Liver (tissue), 3 donors: Measurements from ENCODE around the gene PDE1C.

ENCODE experiments used
- CTCF ChIP-seq: fragments of 150-350 bp; IDR thresholded peaks from 2 replicates; pipeline ENCODE4 v1.5.1; 2017; ENCODE audit warnings: improper control_type of control experiment, low read depth, low read length; ENCODE audit not compliant: missing input control
- GABPA ChIP-seq, 2 donors: IDR thresholded peaks in 1 of 2; conservative IDR thresholded peaks in 1 of 2; 2 replicates each; pipeline ENCODE4 v1.6.1; 2016; ENCODE audit warnings: antibody characterized with exemption in 2 of 2, mild to moderate bottlenecking in 1 of 2, moderate library complexity in 1 of 2
- donor health status: healthy.
- donor health status: healthy.

- TF ChIP-seq CTCF (no peak), GABPA (IDR thresholded peaks at IDR 0.05 in 1 of 2, conservative IDR thresholded peaks at IDR 0.05 in 1 of 2) (no peak)
These were observed 106.5 kb downstream of the PDE1C start for GRCh38 chr7:31963569-31964175.
